GM18868 (cell line): ENCODE measurements around the gene PRKACA.
"Not testable (repeated sequence)": the region's sequence is repeated elsewhere in the genome, so short reads cannot be mapped to it uniquely, and the experiment has no call there.

ENCODE experiments used
- ATAC-seq: cut with Tn5 transposase; IDR thresholded peaks from one replicate; pipeline ENCODE4 v1.9.1; 2021; ENCODE audit warnings: mild to moderate bottlenecking, moderate library complexity; ENCODE audit not compliant: unreplicated experiment

Gene PRKACA

GRCh38 chr19:14052470-14052869 is 65.1 kb downstream of the PRKACA start:
- no peak for ATAC-seq

DNA sequence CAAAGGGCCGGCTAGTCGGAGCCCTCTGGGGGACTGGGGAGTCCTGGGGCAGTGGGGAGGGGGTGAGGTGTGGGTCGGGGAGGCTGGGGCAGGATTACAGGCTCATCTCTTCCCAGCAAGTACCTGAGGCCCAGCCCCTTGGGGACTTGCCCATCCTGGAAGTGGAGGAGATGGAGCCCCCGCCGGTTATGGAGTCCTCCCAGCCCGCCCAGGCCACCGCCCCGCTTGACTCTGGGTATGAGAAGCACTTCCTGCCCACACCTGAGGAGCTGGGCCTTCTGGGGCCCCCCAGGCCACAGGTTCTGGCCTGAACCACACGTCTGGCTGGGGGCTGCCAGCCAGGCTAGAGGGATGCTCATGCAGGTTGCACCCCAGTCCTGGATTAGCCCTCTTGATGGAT is 65.6 kb downstream of the PRKACA start:
- ATAC-seq, result no peak

- not testable (repeated sequence) for ATAC-seq
Observed at GRCh38 chr19:14050961-14051360, 66.6 kb downstream of the PRKACA start.

DNA sequence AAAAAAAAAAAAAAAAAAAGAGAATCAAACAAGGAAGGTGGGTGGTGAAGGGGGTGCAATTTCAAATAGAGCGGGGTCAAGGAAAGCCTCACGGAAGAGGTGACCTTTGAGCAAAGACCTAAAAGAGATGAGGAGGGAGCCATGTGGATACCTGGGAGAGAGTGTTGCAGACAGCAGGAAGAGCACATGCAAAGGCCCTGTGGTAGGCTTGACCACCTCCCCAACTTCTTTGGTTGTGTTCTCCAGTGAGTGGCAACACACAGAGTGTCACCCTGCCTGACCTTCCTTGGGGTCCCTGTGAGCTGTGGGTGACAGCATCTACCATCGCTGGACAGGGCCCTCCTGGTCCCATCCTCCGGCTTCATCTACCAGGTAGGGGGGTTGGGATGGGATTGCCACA is 67.0 kb downstream of the PRKACA start:
- no peak for ATAC-seq

DNA sequence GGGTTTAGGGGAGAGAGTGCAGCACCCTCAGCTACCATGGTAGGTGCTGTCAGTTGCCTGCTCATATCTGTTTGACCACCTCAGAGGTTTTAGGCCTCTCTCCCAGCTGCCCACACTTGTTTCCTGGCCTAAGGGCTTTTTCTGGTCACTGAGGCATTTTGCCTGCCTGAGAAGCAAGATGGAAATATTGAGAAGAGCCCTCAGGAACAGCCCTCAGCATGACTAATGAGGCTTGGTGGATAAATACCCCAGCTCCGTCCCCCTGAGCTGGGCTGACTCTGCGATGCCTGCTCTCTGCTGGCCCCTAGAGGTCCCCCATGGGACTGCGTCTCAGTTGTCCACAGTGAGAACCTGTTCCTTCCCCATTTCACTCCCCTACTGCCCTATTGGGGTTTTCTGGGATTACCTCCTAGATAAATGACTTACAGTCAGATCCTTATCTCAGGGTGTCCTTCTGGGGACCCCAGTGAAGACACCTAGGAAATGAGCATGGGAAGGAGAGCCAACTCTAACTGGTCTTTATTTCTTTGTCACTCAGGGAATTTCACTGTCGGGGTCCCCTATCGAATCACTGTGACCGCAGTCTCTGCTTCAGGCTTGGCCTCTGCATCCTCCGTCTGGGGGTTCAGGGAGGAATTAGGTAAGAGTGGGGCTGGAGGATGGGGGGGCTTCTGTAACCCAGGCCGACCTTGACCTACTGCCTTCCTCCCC is 69.0 kb downstream of the PRKACA start:
- no peak for ATAC-seq

- ATAC-seq, result not testable (repeated sequence)
Observed at GRCh38 chr19:14047866-14048265, 69.7 kb downstream of the PRKACA start.

DNA sequence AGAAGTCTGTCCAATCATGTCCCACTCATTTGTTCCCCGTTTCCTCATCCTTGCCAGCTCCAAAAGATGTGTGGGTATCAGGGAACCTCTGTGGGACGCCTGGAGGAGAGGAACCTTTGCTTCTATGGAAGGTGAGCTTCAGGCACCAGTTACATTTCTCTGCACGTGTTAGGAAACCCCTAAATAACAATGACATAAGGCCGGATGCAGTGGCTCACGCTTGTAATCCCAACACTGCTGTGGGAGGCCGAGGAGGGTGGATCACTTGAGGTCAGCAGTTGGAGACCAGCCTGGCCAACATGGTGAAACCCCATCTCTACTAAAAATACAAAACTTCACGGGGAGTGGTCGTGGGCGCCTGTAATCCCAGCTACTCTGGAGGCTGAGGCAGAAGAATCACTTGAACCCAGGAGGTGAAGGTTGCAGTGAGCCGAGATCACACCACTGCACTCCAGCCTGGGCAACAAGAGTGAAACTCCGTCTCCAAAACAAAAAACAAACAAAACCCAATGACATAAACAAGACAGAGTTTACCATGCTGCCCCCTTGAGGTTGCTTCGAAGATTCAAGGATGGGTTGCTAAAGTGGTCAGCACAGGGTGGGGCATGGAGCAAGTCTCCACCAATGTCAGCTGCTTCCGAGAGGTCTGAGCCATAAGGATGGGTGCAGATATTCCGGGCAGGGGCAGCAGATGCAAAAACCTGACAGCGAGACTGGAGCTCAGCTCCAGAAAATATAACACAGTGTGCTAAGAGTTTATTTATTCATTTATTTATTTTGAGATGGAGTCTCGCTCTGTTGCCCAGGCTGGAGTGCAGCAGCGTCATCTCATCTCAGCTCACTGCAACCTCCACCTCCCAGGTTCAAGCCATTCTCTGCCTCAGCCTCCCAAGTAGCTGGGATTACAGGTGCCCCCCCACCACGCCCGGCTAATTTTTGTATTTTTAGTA is 74.6 kb downstream of the PRKACA start:
- ATAC-seq, result not testable (repeated sequence)
